Measurements from ENCODE around the gene SLC26A11.
"Not testable (repeated sequence)": the region's sequence is repeated elsewhere in the genome, so short reads cannot be mapped to it uniquely, and the experiment has no call there.

SLC26A11 gene

GRCh38 chr17:80254396-80255251, 34.4 kb downstream of the SLC26A11 start:
- H3K27me3 ChIP-seq (ENCODE audit: control insufficient read depth, low read length): peaks cover 21% of the 10 kb centered on the region
- no peaks in the 10 kb centered on the region for H3K4me1 ChIP-seq (ENCODE audit: control insufficient read depth, low read length)
- H3F3A ChIP-seq (ENCODE audit: control insufficient read depth, insufficient read depth): peaks cover 9% of the 10 kb centered on the region
- no peak for TF ChIP-seq CTCF (IDR thresholded peaks at IDR 0.05; ENCODE audit: low read depth, low read length, poor library complexity, severe bottlenecking)
- no peak for TF ChIP-seq EZH2phosphoT487 (IDR thresholded peaks at IDR 0.05; ENCODE audit: borderline replicate concordance, low read length)
- no peak overlapping the region for H3K4me2 ChIP-seq (ENCODE audit: low read length)
- H3K27ac ChIP-seq (ENCODE audit: low read depth, low read length): no peak overlapping the region
- H3K9me3 ChIP-seq (ENCODE audit: control insufficient read depth, insufficient read depth, low read length): no peaks in the 10 kb centered on the region
- H3K79me2 ChIP-seq (ENCODE audit: control insufficient read depth, low read length): no peaks in the 10 kb centered on the region
- no peaks in the 10 kb centered on the region for H3K36me3 ChIP-seq (ENCODE audit: control insufficient read depth, low read length)
- no peak overlapping the region for H3K4me3 ChIP-seq (ENCODE audit: low read length)
- H3K9me2 ChIP-seq (replicated peaks; ENCODE audit: control insufficient read depth, low read length): no peaks in the 10 kb centered on the region
- 0 out of 2 replicates have a peak, but pooled peaks cover 4% of the 10 kb centered on the region for H4K20me1 ChIP-seq (ENCODE audit: control insufficient read depth, insufficient read depth, low read depth, low read length)

DNA sequence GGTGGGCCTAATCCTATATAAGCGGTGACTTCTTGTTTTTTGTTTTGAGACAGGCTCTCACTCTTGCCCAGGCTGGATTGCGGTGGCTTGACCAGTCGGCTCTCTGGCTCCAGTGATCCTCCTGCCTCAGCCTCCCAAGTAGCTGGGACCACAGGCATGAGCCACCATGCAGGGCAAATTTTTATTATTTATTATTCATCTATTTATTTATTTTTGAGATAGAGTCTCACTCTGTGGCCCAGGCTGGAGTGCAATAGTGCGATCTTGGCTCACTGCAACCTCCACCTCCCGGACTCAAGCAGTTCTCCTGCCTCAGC, 35.8 kb downstream of the SLC26A11 start:
- H3K9me3 ChIP-seq (ENCODE audit: control insufficient read depth, insufficient read depth, low read length): no peaks in the 10 kb centered on the region
- H3K4me2 ChIP-seq (ENCODE audit: low read length): no peak overlapping the region
- H3K9me2 ChIP-seq (replicated peaks; ENCODE audit: control insufficient read depth, low read length): no peaks in the 10 kb centered on the region
- no peaks in the 10 kb centered on the region for H3K36me3 ChIP-seq (ENCODE audit: control insufficient read depth, low read length)
- H3F3A ChIP-seq (ENCODE audit: control insufficient read depth, insufficient read depth): peaks cover 12% of the 10 kb centered on the region
- H3K4me3 ChIP-seq (ENCODE audit: low read length): no peak overlapping the region
- H3K27ac ChIP-seq (ENCODE audit: low read depth, low read length): no peak overlapping the region
- H3K27me3 ChIP-seq (ENCODE audit: control insufficient read depth, low read length): peaks cover 29% of the 10 kb centered on the region
- no peaks in the 10 kb centered on the region for H3K79me2 ChIP-seq (ENCODE audit: control insufficient read depth, low read length)
- no peak for TF ChIP-seq CTCF (IDR thresholded peaks at IDR 0.05; ENCODE audit: low read depth, low read length, poor library complexity, severe bottlenecking)
- no peak for TF ChIP-seq EZH2phosphoT487 (IDR thresholded peaks at IDR 0.05; ENCODE audit: borderline replicate concordance, low read length)
- peaks cover 2% of the 10 kb centered on the region for H3K4me1 ChIP-seq (ENCODE audit: control insufficient read depth, low read length)
- 0 out of 2 replicates have a peak, but pooled peaks cover 4% of the 10 kb centered on the region for H4K20me1 ChIP-seq (ENCODE audit: control insufficient read depth, insufficient read depth, low read depth, low read length)

GRCh38 chr17:80257716-80258213, 37.5 kb downstream of the SLC26A11 start:
- Histone ChIP-seq H3K9me3 (ENCODE audit: control insufficient read depth, insufficient read depth, low read length) (no peaks in the 10 kb centered on the region), H3K27me3 (ENCODE audit: control insufficient read depth, low read length) (peaks cover 47% of the 10 kb centered on the region), H3K27ac (ENCODE audit: low read depth, low read length) (no peak overlapping the region), H3K4me2 (ENCODE audit: low read length) (no peak overlapping the region), H3K36me3 (ENCODE audit: control insufficient read depth, low read length) (no peaks in the 10 kb centered on the region), H3K4me3 (ENCODE audit: low read length) (no peak overlapping the region), H3K9me2 (replicated peaks; ENCODE audit: control insufficient read depth, low read length) (no peaks in the 10 kb centered on the region), H3F3A (ENCODE audit: control insufficient read depth, insufficient read depth) (peaks cover 24% of the 10 kb centered on the region), H3K4me1 (ENCODE audit: control insufficient read depth, low read length) (peaks cover 15% of the 10 kb centered on the region), H4K20me1 (ENCODE audit: control insufficient read depth, insufficient read depth, low read depth, low read length) (peaks cover 4% of the 10 kb centered on the region; the same call in 1 of the 2 replicates), H3K79me2 (ENCODE audit: control insufficient read depth, low read length) (no peaks in the 10 kb centered on the region)
- TF ChIP-seq CTCF (IDR thresholded peaks at IDR 0.05; ENCODE audit: low read depth, low read length, poor library complexity, severe bottlenecking): no peak

- H3K79me2 ChIP-seq (ENCODE audit: control insufficient read depth, low read length); H3K36me3 ChIP-seq (ENCODE audit: control insufficient read depth, low read length); H3K4me3 ChIP-seq (ENCODE audit: low read length); H3K4me2 ChIP-seq (ENCODE audit: low read length); H3K27ac ChIP-seq (ENCODE audit: low read depth, low read length); H4K20me1 ChIP-seq (ENCODE audit: control insufficient read depth, insufficient read depth, low read depth, low read length); H3K9me2 ChIP-seq (replicated peaks; ENCODE audit: control insufficient read depth, low read length); H3K9me3 ChIP-seq (ENCODE audit: control insufficient read depth, insufficient read depth, low read length): not testable (repeated sequence)
- peaks cover 20% of the 10 kb centered on the region for H3K4me1 ChIP-seq (ENCODE audit: control insufficient read depth, low read length)
- peaks cover 51% of the 10 kb centered on the region for H3K27me3 ChIP-seq (ENCODE audit: control insufficient read depth, low read length)
- H3F3A ChIP-seq (ENCODE audit: control insufficient read depth, insufficient read depth): peaks cover 24% of the 10 kb centered on the region
Measured at GRCh38 chr17:80258296-80258695, 38.1 kb downstream of the SLC26A11 start.

All from DOHH2 (cell line).